ENCODE measurements around the gene SEMA3D. TPM values are rescaled to one million over a fixed set of nuclear protein-coding genes. Genes with fewer than 3 reads are reported as not detected.
A peak's percentile ranks its signal among the peaks of the same experiment; 100 is the strongest.

Gene SEMA3D
- total RNA-seq, 1 donor from 2014 or later, result 0.50 TPM

DNA sequence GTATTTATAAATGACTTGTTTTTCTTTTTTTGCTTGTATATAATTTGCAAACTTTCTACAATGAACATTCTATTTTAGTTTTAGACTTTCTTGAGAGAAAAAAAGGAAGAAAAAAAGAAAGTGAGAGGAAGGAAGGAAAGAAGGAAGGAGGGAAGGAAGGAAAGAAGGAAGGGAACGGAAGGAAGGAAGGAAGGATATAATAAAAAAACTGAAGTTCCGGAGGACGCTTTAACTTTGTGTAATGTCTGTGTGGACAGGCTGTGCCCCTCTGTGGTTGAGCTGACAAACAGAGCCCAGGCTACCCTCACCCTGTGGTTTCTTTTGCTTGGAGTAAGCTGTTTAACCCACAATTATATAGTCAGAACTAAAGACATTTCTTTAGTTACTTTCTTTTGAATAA is 108.7 kb downstream of the SEMA3D start:
- Histone ChIP-seq H3K4me3 (ENCODE audit: low read depth, low read length) (no peak overlapping the region), H3K36me3 (ENCODE audit: control insufficient read depth, insufficient read depth, low read length) (no peaks in the 10 kb centered on the region), H3K27me3 (ENCODE audit: control insufficient read depth, insufficient read depth, low read length) (no peaks in the 10 kb centered on the region)
- TF ChIP-seq, protein P1, sequence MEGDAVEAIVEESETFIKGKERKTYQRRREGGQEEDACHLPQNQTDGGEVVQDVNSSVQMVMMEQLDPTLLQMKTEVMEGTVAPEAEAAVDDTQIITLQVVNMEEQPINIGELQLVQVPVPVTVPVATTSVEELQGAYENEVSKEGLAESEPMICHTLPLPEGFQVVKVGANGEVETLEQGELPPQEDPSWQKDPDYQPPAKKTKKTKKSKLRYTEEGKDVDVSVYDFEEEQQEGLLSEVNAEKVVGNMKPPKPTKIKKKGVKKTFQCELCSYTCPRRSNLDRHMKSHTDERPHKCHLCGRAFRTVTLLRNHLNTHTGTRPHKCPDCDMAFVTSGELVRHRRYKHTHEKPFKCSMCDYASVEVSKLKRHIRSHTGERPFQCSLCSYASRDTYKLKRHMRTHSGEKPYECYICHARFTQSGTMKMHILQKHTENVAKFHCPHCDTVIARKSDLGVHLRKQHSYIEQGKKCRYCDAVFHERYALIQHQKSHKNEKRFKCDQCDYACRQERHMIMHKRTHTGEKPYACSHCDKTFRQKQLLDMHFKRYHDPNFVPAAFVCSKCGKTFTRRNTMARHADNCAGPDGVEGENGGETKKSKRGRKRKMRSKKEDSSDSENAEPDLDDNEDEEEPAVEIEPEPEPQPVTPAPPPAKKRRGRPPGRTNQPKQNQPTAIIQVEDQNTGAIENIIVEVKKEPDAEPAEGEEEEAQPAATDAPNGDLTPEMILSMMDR (IDR thresholded peaks at IDR 0.05; ENCODE audit: insufficient read depth, low read length, poor library complexity, severe bottlenecking), result no peak
- DNase-seq (ENCODE audit: low read depth), result no peak

DNA sequence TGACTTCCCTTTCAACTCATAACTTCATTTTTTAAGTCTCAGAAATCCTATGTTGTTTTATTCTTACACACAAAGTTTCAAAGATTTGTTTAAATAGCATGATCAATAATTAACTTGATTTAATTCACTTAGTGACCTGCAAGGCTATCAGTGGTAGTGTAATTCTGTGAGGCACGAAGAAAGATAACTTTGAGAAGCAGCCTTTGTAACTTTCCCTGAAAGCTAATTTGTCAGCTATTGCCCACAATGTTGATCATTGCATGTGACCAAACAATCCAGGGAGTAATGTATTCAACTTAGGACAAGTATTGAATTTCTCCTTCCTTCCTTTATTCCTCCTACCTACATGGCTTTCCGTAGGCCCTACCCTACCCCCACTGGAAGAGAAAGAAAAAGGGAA is 111.0 kb downstream of the SEMA3D start:
- TF ChIP-seq, protein P1 (IDR thresholded peaks at IDR 0.05; ENCODE audit: insufficient read depth, low read length, poor library complexity, severe bottlenecking), result no peak
- H3K27me3 ChIP-seq (ENCODE audit: control insufficient read depth, insufficient read depth, low read length), result no peaks in the 10 kb centered on the region
- H3K4me3 ChIP-seq (ENCODE audit: low read depth, low read length), result no peak overlapping the region
- no peak for DNase-seq (ENCODE audit: low read depth)
- H3K36me3 ChIP-seq (ENCODE audit: control insufficient read depth, insufficient read depth, low read length), result no peaks in the 10 kb centered on the region

DNA sequence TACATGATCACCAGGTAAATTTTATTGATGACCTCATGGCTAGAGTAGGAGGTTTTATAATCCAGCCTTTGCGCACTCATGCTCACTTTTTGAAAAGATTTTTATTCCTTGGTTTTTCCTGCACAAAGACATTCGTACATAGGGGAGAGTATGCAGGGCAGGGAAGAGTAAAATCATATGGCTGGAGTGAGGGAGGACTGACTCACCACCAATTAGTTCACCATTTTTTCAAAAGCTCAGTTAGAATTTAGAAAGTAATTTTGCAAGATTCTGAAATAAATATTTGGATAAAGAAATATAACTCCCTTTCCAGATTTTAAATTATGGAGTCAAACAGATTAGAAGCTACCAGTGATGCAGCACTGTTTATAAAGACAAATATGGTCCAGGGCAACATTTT is 111.9 kb downstream of the SEMA3D start:
- DNase-seq (ENCODE audit: low read depth), result no peak
- Histone ChIP-seq H3K27me3 (ENCODE audit: control insufficient read depth, insufficient read depth, low read length) (no peaks in the 10 kb centered on the region), H3K36me3 (ENCODE audit: control insufficient read depth, insufficient read depth, low read length) (no peaks in the 10 kb centered on the region), H3K4me3 (ENCODE audit: low read depth, low read length) (no peak overlapping the region)
- TF ChIP-seq, protein P1 (IDR thresholded peaks at IDR 0.05; ENCODE audit: insufficient read depth, low read length, poor library complexity, severe bottlenecking), result no peak

DNA sequence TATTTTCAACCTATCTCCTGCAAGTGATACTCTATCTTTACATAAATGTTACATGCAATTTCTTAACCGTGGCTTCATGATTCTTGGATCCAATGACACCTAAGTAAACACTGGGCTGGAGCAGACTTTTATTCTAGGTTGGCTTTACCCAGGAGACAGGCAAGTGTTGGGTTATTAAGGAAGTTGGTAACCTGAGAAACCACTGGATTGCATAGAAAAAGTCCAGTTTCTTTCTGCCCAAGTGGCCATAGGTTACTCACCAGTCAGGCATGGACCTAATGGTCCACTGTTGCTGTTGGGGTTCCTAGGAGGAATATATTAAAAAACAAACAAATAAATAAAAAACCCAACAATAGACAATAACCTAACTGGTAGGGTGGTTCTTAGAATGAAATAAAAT is 112.8 kb downstream of the SEMA3D start:
- no peaks in the 10 kb centered on the region for H3K27me3 ChIP-seq (ENCODE audit: control insufficient read depth, insufficient read depth, low read length)
- DNase-seq (ENCODE audit: low read depth), result peak; percentile 45
- TF ChIP-seq, protein P1 (IDR thresholded peaks at IDR 0.05; ENCODE audit: insufficient read depth, low read length, poor library complexity, severe bottlenecking), result no peak
- no peak overlapping the region for H3K4me3 ChIP-seq (ENCODE audit: low read depth, low read length)
- no peaks in the 10 kb centered on the region for H3K36me3 ChIP-seq (ENCODE audit: control insufficient read depth, insufficient read depth, low read length)

DNA sequence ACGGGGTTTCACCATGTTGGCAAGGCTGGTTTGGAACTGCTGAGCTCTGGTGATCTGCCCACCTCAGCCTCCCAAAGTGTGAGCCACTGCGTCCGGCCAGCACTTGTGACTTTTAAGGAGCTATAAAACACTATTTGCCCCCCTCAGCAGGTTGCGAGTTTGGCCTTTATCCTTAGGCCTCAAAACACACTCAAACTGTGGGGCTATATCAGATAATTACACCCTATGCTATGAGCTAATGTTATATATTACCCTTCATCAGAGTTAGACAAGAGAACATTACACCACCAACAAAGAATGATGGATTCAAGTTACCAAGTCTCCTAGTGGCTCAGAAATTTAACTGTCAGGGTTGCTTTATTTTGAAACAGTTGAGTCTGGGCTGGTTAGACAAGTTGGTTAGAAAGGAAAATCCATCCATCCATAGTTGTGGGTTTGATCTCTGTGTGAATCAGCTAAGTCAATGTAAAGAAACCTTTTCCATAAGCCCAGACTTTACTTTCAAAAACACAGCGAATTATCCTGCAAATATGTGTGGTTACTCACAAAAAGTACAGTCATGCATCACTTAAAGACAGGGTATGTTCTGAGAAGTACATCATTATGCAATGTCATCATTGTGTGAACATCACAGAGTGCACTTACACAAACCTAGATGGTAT is 115.8 kb downstream of the SEMA3D start:
- Histone ChIP-seq H3K27me3 (ENCODE audit: control insufficient read depth, insufficient read depth, low read length) (no peaks in the 10 kb centered on the region), H3K4me3 (ENCODE audit: low read depth, low read length) (no peak overlapping the region), H3K36me3 (ENCODE audit: control insufficient read depth, insufficient read depth, low read length) (no peaks in the 10 kb centered on the region)
- no peak for DNase-seq (ENCODE audit: low read depth)
- TF ChIP-seq, protein P1 (IDR thresholded peaks at IDR 0.05; ENCODE audit: insufficient read depth, low read length, poor library complexity, severe bottlenecking), result no peak

DNA sequence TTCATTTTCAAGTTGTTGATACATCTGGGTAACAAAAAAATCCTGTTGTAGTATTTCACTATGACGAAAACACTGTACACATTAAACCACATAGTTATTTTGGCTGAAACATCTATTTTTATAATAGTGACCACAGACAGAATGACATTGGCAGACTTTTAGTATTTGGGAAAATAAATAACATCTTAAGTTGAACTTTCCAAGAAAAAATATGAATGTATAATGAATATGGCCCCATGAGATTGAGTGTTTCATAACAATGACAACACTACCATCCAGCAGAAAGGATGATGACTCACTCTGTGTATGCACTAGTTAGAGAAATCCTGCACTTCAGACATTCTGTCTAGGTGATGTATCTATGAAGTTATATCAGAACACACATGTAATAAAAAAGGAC is 118.1 kb downstream of the SEMA3D start:
- Histone ChIP-seq H3K4me3 (ENCODE audit: low read depth, low read length) (no peak overlapping the region), H3K36me3 (ENCODE audit: control insufficient read depth, insufficient read depth, low read length) (no peaks in the 10 kb centered on the region), H3K27me3 (ENCODE audit: control insufficient read depth, insufficient read depth, low read length) (no peaks in the 10 kb centered on the region)
- TF ChIP-seq, protein P1 (IDR thresholded peaks at IDR 0.05; ENCODE audit: insufficient read depth, low read length, poor library complexity, severe bottlenecking), result no peak
- DNase-seq (ENCODE audit: low read depth), result no peak

All from kidney epithelial cell (primary cell).